ENCODE data around the gene PIGW.
"Not testable (repeated sequence)": the region's sequence is repeated elsewhere in the genome, so short reads cannot be mapped to it uniquely, and the experiment has no call there.

PIGW gene

DNA sequence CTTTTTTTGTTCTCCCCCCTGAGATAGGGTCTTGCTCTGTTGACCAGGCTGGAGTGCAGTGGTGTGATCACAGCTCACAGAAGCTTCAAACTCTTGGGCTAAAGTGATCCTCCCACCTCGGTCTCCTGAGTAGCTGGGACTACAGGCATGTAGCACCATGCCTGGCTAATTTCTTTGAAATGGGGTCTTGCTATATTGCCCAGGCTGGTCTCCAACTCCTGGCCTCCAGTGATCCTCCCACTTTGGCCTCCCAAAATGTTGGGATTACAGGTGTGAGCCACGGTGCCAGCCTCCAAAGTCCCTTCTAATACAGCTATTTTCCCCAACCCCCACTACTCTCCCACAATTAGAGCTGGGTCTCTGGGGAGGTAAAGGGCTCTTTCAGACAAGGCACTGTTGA is 26.3 kb upstream of the PIGW start:
- DNase-seq, result not testable (repeated sequence)

DNA sequence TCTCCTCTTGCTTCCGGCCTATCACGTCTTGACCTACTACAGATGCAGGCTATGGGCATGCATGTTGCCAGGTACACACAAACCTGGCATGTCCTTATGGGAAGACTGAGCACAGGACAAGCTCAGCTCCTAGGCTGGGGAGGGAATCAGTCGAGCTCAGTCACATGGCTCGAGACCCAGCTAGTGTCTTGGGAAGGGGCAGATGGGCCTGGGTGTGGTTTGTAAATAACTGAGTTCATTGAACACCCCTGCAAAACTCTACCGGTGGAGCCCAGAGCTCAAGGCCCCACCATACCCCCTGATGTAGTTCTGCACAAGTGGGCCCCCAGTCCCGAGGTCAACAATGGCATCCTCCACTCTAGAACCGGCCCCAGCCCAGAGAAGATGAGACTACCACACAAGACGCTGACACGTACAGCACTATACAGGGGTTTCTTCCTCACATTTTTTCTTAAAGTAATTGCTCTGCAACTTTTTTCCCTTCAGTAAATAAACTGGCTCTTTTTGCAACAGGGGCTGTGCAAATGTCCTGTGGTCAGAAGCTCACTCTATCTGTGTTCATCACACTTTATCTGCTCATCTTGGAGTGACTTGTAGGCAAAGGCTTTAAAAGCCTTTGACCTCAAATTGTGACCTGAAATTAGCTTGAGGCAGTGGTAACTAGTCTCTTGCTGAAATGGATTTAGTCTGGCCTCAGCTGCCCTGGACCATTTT is 25.4 kb upstream of the PIGW start:
- no peak for DNase-seq

GRCh38 chr17:36510636-36511035 is 24.2 kb upstream of the PIGW start:
- no peak for DNase-seq

DNA sequence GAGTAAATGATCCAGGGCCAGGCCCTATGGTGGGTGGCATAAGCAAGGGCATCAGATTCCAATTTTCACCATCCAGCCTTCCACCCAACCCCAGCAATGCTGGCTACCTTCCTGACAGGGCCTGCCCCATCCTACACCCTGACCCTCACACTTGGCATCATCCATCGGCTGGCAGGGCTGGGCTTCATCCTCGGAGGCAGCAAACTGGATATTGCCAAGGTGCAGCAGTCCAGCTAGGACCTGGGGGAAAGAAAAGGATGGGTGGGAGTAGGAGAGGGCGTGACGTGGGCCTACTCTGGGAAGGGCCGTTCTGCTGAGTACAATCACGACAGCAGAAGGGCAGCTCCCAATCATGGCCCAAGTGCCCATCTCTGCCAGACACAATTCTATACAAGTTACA is 23.6 kb upstream of the PIGW start:
- no peak for DNase-seq

DNA sequence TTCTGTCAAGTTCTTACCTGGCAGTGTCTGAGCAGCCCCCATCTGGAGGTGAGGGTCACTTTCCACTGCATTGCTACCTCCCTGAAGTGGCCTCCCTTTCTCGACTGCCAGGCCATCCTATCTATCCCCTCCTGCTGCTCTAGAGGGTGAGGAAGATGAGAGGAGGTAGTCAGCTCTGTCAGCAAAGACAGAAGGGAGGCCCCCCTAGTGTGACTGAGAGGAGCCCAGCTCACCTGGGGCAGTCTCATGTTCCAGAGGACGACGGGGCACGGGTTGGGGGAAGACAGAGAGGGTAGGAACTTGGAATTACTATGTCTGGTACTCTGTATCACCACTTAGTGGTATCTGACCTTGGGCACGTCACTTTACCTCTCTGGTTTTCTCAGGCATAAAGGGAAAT is 22.1 kb upstream of the PIGW start:
- DNase-seq, result no peak

DNA sequence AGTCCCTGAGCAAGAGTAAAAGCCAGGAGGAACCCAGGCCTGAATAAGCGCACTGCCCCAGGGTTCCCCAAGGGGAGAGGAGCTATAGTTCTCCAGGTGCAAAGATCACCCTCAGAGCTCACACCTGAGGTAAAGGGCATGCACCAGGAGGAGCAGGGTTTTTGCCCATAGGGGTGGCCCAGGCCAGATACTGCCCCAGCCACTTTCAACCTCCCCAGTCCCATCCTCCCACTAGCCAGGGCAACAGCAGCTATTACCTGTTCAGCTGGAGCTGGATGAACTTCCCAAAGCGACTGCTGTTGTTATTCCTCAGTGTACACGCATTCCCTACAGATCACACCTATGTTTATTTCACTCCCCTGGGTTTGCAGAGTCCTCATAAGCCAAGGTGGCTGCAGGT is 19.9 kb upstream of the PIGW start:
- DNase-seq, result no peak

GRCh38 chr17:36515837-36516236 is 18.9 kb upstream of the PIGW start:
- no peak for DNase-seq

GRCh38 chr17:36523113-36523512 is 11.7 kb upstream of the PIGW start:
- DNase-seq, result no peak

GRCh38 chr17:36524428-36524876 is 10.3 kb upstream of the PIGW start:
- no peak for DNase-seq

DNA sequence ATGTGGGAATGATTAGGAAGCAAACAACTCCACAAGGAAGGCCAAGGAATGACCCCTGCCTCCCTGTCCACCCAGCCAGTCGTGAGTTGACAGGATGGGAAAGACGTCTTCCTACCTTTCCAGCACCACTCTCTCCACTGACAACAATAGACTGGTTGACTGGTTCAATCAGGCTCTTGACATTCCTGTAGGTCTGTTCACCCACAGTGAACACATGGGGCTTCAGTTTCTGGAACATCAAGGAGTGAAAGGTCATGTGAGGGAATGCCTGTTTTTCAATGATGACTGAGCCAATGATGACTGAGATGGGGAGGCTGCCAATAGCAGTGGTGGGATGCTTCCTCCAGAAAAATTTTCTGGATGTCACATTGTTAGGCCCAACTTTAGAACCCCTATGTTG is 9.7 kb upstream of the PIGW start:
- DNase-seq, result no peak

GRCh38 chr17:36525888-36526287 is 8.9 kb upstream of the PIGW start:
- DNase-seq, result no peak

DNA sequence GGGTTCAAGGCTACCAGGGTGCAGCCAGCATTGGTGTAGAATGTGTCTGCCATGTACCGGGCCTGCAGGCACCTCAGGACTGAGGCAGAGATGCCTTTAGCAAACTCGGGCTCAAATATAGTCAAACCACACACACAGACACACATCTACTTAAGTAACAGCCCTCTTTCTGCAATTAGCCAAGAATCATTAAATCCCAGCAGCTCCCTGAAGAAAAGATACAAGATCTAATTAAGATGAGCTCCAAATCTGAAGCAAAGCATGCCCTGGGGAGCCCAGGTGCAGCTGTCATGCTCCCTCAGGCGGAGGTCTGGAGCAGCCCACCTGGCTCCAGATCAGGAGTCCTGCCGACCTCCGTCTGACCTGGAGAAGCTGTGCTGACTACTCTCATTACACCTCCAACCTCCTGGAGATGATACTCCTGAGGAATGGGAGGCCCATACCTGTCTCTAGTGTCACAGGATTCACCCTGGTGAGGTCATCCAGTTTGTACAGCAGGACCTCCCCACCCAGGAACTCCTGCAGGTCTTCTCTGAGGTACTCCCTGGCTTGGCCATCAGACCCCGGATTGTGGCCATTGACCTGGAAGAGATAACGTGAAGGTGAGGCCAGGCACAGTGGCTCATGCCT is 7.1 kb upstream of the PIGW start:
- no peak for DNase-seq

DNA sequence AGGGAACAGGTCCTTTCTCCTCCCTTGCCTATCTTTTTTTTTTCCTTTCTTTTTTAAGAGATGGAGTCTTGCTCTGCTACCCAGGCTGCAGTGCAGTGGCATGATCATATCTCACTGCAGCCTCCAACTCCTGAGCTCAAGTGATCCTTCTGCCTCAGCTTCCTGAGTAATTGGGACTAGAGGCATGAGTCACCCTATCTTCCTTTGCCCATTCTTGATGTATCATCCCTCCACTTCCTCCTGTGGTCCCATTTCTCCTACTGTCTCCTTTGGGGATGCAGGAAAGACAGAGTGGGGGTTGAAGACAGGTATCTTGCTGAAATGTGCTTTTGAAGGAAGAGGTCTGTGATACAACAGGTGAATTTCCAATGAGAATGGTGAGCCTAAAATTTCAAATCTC is 5.7 kb upstream of the PIGW start:
- DNase-seq, result no peak

DNA sequence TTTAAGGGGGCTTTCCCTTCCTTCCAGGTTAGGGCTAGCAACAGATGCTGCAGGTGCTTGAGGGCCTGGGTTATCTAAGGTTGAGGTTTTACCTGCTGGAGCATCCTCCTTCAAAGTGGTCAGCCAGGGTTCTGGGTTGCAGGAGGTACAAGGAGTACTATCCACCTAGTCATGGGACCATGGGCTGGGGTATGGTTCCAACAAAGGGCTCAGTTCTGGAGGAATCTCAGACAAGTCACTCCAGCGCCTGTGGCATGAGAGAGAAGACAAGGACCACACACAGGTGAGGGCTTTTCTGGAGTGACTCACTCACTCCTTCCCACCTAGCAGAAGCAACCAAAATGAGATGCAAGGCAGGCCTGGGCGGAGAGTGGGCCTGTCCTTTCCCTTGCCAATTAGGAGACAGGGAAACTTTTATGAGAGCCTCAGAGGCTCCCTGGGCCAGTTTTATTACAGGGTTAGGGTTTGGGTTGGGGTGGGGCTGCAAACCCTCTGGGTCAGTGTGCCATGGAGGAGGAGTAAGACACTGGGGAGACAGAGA is 2.3 kb upstream of the PIGW start:
- no peak for DNase-seq

DNA sequence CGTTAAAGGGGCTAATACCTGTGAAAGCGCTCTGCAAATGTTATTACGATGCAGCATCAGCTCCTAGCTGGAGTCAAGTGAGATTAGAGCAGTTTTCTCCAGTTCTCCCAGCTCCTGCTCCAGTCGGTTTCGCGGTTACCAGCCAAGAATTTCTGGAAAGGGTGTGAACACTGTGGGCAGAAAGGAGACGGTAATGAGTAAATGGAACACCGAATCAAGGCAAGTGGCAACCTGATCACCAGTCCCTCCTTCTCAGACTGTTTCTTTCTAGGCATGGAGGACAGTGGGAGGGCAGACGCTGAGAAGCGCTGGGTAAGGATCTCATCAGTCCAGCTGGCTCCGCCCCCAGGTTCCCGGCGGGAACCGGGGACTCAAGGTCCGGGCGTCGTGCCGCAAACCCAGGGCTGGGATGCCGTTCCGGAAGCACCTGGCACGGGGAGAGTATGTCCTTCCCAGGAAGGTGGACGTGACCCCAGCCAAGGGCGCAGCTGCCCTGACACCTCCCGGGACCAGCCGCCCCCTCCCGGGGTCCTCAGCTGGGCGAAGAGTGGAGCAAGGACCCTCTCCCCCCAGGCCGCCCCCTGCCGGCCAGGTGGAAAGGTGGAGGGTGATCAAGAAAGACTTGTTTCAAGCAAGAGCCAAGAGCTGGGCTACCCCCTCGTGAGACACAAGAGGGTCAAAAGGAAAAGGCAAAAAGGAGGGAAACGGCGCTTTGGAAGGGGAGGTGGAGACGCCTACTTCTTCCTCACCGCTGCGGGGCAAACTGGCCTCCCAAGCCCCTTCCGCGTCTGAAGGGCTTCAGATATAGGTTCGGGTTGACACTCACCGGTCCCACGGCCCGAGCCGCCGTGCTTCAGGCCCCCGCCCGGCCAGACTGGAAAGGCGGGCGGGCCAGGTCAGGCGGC is 600 bp upstream of the PIGW start:
- DNase-seq, result peak in 1 of 2 experiments; percentile 20

DNA sequence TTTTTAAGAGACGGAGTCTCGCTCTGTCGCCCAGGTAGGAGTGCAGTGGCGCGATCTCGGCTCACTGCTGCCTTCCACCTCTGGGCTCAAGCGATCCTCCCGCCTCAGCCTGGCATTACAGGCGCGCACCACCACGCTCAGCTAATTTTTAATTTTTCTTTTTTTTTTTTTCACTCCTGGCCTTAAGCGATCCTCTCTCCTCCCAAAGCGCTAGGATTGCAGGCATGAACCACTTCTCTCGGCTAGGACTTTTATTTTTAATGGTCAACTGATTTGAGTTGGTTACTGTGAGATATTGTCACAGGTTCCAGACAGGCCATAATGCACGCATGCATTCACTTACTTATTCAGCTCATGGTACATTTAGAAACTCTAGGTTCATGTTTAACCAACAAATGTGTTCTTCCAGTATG is 888 bp downstream of the PIGW start:
- DNase-seq, result no peak

GRCh38 chr17:36540696-36541095 is 5.9 kb downstream of the PIGW start:
- no peak for DNase-seq

DNA sequence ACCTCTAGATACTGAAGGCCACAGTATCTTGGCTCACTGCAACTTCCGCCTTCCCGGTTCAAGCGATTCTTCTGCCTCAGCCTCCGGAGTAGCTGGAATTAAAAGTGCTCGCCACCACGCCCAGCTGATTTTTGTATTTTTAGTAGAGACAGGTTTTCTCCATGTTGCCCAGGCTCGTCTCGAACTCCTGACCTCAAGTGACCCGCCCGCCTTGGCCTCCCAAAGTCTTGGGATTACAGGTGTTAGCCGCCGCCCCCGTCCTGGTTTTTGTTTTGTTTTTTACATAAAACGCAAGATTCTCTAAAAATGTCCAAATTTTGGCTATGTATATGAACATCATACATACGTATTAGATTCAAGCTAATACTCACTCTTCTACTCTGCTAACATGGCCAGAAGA is 8.0 kb downstream of the PIGW start:
- DNase-seq, result no peak

GRCh38 chr17:36544044-36544306 is 9.2 kb downstream of the PIGW start:
- DNase-seq, result no peak

GRCh38 chr17:36544307-36545076 is 9.7 kb downstream of the PIGW start, which contains the start of gene GGNBP2:
GGNBP2 (plus strand) TSS chr17:36544919; CDS start chr17:36545725, 806 bp downstream.
- peak; percentile 68 to 73 for DNase-seq

GRCh38 chr17:36545077-36545464 is 10.3 kb downstream of the PIGW start:
- DNase-seq, result no peak

DNA sequence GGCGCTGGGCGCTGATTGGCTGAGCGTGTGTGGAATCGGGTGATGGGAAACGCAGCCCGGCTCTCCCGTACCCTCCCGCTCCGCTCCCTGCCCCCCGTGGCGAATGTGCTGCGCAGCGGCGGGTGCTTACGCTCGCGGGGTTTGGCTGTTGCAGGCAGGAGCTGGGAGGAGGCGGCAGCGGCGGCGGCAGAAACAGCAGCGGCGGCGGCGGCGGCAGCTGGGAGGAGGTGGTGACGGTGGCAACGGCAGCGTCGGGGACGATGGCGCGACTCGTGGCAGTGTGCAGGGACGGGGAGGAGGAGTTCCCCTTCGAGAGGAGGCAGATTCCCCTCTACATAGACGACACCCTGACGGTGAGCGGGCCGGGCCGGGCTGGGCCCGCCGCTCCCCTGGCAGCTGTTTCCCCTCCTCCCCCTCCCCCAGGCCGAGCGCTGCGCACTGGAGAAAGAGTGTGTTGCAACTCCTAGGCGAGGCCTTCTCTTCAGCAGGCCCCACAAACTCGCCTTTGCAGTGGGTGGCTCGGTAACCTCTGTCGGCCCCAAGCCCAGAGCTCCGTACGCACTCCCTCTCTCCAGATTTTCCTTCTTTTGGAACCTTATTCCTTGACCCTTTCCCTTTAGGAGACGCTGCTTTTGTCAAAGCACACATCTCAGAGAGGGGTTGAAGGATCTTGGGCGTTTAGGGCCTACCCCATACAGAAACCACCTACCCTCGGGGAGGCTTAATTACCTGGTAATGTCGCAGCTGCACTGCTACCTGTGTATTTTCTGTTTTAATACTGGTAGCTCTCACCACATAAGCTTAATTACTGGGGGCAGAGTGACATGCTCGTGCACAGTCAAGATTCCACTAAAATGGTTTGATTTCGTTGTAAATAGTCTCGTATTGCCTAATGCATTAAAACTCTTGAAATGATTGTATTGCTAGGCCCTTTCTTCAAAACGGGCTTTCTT is 11.0 kb downstream of the PIGW start:
- DNase-seq, result peak; percentile 56 to 91
